Fibroblast of mammary gland (primary cell): ENCODE results near the gene TFR2.

Source experiments
- DNase-seq: peaks from one replicate; pipeline ENCODE4 v3.0.0-alpha.2; 2010; ENCODE audit warnings: low read depth
- H3K4me3 ChIP-seq: 2 replicates; pipeline ENCODE4 v1.5.1; 2011; ENCODE audit warnings: low read depth, mild to moderate bottlenecking, low read length, moderate library complexity; ENCODE audit not compliant: control insufficient read depth
- TF ChIP-seq, protein P1 (sequence below): conservative IDR thresholded peaks from 2 replicates; pipeline ENCODE4 v1.5.1; 2011; ENCODE audit warnings: low read depth, low read length, inconsistent platforms; ENCODE audit not compliant: control insufficient read depth, insufficient read depth

Gene TFR2

DNA sequence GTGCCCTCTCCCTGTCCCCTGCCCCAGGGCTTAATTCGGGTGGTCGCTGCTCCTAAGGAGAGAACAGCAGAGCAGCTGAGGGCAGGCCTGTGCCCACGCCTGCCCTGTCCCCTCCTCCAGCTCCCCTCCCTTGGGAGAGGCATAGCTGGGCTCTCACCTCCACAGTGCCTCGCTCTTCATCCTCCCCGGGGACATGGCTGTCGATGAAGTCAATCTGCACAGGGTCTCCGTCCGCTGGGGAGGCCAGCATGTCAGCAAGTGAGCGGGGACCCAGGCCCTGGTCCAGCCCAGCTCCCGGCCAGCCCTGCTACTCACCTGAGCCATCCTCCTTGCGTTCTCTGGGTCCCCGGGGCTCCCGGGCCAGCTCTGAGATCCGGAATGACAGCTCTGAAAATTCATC is 63.8 kb downstream of the TFR2 start:
- TF ChIP-seq, protein P1, sequence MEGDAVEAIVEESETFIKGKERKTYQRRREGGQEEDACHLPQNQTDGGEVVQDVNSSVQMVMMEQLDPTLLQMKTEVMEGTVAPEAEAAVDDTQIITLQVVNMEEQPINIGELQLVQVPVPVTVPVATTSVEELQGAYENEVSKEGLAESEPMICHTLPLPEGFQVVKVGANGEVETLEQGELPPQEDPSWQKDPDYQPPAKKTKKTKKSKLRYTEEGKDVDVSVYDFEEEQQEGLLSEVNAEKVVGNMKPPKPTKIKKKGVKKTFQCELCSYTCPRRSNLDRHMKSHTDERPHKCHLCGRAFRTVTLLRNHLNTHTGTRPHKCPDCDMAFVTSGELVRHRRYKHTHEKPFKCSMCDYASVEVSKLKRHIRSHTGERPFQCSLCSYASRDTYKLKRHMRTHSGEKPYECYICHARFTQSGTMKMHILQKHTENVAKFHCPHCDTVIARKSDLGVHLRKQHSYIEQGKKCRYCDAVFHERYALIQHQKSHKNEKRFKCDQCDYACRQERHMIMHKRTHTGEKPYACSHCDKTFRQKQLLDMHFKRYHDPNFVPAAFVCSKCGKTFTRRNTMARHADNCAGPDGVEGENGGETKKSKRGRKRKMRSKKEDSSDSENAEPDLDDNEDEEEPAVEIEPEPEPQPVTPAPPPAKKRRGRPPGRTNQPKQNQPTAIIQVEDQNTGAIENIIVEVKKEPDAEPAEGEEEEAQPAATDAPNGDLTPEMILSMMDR, result no peak
- no peak for DNase-seq

GRCh38 chr7:100577103-100577502 is 64.2 kb downstream of the TFR2 start:
- no peak for DNase-seq
- TF ChIP-seq, protein P1, result no peak
- H3K4me3 ChIP-seq, result no peak overlapping the region

More for the DNA sequence above, 63.8 kb downstream of the TFR2 start:
- no peak overlapping the region for H3K4me3 ChIP-seq

GRCh38 chr7:100576384-100576993 is 64.9 kb downstream of the TFR2 start:
- TF ChIP-seq, protein P1, result no peak
- H3K4me3 ChIP-seq, result no peak overlapping the region
- DNase-seq, result no peak

DNA sequence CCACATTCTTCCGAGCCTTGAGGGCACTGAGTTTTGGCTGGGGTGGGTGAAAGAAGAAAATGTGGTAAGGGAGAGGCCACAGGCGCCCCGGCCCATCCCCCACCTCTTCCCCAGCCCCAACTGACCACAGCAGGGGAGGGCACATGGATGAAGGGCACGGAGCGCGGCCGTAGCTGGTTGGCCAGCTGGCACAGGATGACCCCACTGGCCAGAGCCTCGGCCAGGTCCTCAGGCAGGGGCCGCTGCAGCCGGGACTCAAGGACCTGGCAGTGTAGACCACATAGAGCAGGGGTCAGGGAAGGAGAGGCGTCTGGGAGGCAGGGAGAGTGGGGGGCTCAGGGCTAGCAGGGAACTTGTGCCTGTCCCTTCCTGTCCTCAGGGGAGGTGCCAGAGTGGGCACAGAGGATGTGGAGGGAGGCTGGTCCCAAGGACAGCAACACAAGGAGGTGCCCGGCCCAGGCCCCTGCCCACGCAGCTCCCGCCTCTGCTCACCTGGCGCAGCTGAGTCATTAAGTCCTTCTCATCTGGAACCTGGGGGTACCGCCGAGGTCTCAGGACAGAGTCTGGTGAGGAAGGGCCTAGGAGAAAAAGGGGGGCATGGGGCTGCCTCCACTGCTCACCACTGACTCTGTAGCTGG is 65.5 kb downstream of the TFR2 start:
- TF ChIP-seq, protein P1, result no peak
- no peak overlapping the region for H3K4me3 ChIP-seq
- DNase-seq, result no peak

DNA sequence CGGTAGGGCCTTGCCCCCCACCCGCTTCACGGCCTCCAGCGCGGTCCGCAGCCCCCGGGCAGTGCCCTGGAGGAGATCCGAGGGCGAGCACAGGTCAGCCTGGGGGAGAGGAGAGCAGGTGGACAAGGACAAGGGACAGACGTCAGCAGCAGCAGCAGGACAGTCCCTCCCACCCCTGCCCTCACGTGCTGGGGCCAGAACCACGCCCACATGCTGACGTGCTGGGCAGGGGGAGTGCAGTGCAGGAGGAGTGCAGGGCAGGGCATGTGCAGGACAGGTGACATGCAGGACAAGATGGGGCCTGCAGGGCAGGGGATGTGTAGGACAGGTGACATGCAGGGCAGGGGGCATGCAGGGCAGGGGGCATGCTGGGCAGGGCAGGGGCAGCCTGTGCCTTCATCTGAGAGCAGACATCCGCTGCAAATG is 66.1 kb downstream of the TFR2 start:
- no peak for DNase-seq
- TF ChIP-seq, protein P1, result no peak
- H3K4me3 ChIP-seq, result no peak overlapping the region

DNA sequence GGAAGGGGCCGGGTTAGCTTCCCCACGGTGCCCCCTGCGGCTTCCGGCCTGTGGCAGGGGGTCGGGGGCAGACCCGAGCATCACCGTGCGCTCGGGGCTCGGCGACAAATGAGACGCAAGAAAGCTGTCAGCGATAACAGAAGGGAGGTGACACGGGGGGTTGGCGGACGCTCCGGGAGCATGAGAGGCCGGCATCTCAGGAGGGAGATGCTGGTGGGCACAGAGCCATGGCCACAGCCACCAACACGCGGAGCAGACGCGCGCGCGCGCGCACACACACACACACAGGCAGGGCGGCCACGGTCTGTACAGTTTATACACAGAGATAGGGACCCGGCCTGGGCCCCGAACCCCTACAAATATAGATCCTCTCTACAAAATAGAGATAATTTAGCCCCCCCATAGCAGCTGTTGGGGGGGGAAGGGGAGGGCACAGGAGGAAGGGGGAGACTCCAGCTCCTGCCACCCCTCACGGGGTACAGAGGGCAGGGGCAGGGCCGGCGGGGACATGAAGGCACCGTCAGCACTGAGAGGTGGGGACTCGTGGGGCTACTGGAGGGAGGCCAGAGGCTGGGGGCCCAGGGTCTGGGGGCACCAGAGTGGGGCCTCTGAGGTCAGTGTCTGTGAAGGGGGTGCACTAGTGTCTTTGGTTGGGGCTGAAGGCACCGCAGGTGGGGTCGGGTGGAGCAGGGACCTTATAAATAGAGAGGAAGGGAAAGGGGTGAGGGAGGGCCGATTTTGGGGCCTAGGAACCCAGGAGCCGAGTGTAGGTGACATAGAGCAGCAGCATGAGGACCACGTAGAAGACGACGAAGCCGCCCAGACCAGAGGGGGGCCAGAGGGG is 66.8 kb downstream of the TFR2 start:
- TF ChIP-seq, protein P1, result no peak
- no peak for DNase-seq
- H3K4me3 ChIP-seq, result no peak overlapping the region
